Limb (tissue), 2 donors: ENCODE measurements around the gene PADI4.

ENCODE experiments used
- DNase-seq, 2 donors: peaks; one replicate each; pipeline ENCODE4 v3.0.0-alpha.2; 2016; ENCODE audit errors: extremely low spot score in 2 of 2

PADI4 gene, protein sequence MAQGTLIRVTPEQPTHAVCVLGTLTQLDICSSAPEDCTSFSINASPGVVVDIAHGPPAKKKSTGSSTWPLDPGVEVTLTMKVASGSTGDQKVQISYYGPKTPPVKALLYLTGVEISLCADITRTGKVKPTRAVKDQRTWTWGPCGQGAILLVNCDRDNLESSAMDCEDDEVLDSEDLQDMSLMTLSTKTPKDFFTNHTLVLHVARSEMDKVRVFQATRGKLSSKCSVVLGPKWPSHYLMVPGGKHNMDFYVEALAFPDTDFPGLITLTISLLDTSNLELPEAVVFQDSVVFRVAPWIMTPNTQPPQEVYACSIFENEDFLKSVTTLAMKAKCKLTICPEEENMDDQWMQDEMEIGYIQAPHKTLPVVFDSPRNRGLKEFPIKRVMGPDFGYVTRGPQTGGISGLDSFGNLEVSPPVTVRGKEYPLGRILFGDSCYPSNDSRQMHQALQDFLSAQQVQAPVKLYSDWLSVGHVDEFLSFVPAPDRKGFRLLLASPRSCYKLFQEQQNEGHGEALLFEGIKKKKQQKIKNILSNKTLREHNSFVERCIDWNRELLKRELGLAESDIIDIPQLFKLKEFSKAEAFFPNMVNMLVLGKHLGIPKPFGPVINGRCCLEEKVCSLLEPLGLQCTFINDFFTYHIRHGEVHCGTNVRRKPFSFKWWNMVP

DNA sequence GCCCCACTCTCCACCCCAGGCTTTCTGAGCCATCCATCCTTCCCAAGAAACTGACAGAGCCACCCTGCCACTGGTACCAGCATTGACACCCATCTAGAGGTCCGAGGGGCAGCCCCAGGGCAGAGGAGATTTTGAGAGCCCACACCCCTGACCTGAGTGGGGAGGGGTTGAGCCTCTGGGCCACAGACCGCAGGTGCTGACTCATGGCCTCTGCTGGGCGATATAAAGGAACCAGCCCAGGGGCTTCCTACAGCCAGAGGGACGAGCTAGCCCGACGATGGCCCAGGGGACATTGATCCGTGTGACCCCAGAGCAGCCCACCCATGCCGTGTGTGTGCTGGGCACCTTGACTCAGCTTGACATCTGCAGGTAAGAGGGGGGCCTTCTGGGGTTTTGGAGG lies at the start of gene PADI4:
Gene PADI4 (plus strand): TSS at position 252 of the 400 bp plus-strand sequence. CDS start 26 bp downstream, at position 278.
- DNase-seq, result no peak

- DNase-seq, result no peak
These were observed 49.3 kb upstream of the PADI4 start for GRCh38 chr1:17258758-17259130.

- DNase-seq, result no peak
These were observed 48.6 kb upstream of the PADI4 start for GRCh38 chr1:17259233-17259873.

DNA sequence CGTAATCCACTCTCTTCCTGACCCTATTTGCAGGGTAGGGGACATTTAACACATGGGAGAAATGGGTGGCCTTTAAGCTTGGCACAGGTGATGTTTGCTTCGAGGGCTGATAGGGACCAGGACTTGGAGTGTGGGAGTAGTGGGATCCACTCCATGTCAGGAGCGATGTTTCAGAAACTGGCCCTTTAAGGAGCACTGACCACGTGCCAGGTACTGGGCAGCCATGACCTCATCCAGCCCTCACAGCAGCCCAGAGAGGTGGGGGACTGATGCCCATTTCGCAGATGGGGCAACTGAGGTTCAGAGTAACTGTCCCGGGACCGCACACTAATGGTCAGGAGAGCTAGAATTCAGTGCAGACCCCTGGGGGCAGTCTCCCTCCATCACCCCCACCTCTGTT lies 47.7 kb upstream of the PADI4 start:
- no peak for DNase-seq

GRCh38 chr1:17260738-17261137 lies 47.3 kb upstream of the PADI4 start:
- no peak for DNase-seq

GRCh38 chr1:17263936-17264335 lies 44.1 kb upstream of the PADI4 start:
- no peak for DNase-seq

- no peak for DNase-seq
These were observed 43.5 kb upstream of the PADI4 start for GRCh38 chr1:17264470-17264869.

GRCh38 chr1:17265162-17265561 lies 42.8 kb upstream of the PADI4 start:
- no peak for DNase-seq

- no peak for DNase-seq
These were observed 42.0 kb upstream of the PADI4 start for GRCh38 chr1:17265950-17266349.

DNA sequence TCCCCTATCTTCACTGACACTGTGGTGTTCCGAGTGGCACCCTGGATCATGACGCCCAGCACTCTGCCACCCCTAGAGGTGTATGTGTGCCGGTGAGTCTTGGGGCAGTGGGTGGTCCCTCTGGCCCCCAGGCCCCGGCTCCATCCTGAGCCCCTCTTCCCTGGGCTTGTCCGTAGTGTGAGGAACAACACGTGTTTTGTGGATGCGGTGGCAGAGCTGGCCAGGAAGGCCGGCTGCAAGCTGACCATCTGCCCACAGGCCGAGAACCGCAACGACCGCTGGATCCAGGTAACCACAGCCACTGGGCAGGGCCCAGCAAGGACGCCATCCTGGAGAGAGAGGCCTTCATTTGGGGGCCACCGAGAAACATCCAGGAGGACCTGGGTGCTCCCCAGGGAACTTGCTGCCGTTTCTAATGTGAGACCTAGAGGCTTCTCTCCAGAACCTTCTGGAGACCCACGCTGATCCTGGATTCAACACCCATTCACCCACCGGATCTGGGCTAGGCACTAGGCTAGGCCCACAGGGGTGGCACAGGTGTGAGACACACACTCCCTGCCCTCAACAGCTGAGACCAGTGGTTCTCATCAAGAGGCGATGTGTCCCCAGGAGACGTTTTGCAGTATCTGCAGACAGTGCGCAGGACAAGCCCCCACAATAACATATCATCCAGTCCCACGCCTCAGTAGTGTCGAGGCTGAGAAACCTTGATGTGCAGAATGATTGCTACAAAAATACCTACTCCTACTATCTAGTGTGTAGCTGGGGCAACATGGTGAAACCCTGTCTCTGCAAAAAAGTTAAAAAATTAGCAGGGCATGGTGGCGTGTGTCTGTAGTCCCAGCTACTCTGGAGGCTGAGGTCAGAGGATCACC lies 36.9 kb upstream of the PADI4 start:
- no peak for DNase-seq

DNA sequence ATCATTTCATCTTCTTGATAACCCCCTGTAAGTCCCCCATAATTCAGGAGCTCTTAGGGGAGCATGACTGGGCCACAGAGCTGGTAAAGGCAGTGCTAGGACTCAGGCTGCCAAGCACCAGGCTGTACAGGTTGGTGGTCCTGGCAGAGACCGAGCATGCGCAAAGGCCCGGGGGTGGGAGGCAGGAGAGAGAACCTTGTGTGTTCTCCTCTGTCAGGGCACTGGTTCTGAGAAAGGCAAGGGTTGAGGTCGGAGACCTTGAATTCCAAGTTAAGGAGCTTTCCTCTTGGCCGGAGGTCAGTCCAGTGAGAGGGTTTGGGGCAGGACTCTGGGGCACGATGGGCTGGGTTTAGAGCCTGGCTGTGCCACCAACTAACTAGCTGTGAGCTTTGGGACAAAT lies 35.9 kb upstream of the PADI4 start:
- no peak for DNase-seq

DNA sequence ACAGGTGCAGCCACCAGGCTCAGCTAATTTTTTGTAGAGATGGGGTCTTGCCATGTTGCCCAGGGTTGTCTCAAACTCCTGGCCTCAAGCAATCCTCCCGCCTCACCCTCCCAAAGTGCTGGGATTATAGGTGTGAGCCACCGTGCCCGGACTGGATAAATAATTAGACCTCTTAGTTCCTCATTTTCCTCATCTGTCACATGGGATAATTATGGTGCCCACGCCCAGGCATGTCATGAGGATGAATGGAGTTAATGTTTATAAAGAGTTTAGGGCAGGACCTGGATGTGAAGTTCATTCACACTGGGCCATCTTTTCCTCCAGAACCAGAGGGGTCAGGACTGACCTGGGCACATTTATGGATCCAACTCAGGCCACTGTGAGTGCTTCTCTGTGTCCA lies 35.4 kb upstream of the PADI4 start:
- DNase-seq, result no peak

DNA sequence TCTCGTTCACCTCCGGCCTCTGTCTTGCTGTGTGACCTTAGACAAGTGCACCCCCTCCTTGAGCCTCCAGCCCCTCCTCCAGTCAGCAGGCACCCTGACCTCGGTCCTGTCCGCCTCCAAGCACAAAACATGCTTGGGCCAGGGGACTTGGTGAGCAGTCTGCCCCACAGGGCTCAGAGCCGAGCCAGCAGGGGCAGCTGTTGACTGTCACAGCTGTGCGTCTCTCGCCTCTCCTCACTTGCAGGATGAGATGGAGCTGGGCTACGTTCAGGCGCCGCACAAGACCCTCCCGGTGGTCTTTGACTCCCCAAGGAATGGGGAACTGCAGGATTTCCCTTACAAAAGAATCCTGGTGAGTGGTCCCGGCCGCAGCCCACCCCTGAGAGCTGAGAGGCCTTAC lies 34.9 kb upstream of the PADI4 start:
- no peak for DNase-seq

GRCh38 chr1:17274186-17275170 lies 33.5 kb upstream of the PADI4 start:
- DNase-seq, result no peak

DNA sequence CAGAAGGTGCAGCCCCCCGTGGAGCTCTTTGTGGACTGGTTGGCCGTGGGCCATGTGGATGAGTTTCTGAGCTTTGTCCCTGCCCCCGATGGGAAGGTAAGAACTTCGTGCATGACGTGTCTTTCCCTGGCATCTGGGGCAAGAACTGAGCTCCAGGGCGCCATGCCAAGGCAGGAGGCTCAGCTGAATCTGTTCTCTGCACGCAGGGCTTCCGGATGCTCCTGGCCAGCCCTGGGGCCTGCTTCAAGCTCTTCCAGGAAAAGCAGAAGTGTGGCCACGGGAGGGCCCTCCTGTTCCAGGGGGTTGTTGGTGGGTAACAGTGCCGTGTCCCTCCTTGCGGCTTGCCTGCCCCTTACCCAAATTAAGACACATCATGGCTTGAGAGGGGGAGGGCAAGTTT lies 31.4 kb upstream of the PADI4 start:
- peak in 1 of 2 donors; percentile 26 for DNase-seq

GRCh38 chr1:17277511-17278159 lies 30.4 kb upstream of the PADI4 start:
- DNase-seq, result peak in 1 of 2 donors; percentile 17

- DNase-seq, result peak in 1 of 2 donors; percentile 17
These were observed 28.8 kb upstream of the PADI4 start for GRCh38 chr1:17278996-17279830.

GRCh38 chr1:17280436-17280835 lies 27.6 kb upstream of the PADI4 start:
- peak in 1 of 2 donors; percentile 6 for DNase-seq

DNA sequence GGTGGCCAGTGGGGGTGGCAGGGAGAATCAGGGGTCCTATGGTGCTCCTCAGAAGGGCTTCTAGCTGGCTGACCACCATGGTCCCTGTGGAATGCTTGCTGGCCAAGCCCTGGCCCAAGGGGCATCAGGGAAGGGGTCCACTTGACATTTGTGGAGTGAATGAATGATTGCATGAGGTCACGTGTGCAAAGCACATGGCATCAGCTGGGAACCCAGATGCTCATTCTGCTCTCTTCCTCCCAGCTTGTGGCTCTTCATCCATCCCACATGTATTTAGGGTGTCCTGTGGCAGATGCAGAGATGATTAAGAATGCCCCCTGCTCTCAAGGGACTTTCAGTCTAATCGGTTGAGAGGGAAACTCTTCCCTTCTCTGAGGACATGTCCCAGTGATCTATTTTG lies 27.1 kb upstream of the PADI4 start:
- DNase-seq, result peak in 1 of 2 donors; percentile 4
